HFF-Myc (cell line): ENCODE results near the gene PKIG.

ENCODE experiments used
- DNase-seq: peaks from one replicate; pipeline ENCODE4 v3.0.0-alpha.2; 2011; ENCODE audit warnings: low read depth; ENCODE audit errors: extremely low read depth
- H3K4me3 ChIP-seq: replicated peaks from 2 replicates; pipeline ENCODE4 v1.5.1; 2011; ENCODE audit warnings: low read depth, mild to moderate bottlenecking, control low read depth, low read length
- TF ChIP-seq, protein P1 (sequence below): IDR thresholded peaks from 2 replicates; pipeline ENCODE4 v1.5.1; 2012; ENCODE audit warnings: mild to moderate bottlenecking, low read depth, low read length, control low read depth; ENCODE audit errors: missing control alignments

Gene PKIG

DNA sequence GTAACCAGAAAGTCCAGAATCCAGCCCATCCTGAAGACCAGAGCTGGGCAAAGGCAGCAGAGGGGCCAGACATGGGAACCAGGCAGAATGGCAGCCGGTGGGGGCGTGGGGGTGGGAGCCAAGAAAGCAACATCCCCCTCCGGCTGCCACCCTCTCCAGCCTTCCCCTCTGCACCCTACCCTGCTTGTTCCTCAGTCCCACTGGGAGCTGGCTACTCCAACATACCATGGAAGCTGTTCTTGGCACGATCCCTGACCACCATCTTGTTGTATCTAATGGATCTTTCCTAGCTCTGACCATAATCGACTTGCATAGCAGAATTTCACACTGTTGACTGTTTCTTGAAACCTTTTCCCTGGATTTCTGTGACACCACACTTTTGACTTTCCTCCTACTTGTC lies 38.9 kb downstream of the PKIG start:
- no peak for DNase-seq
- TF ChIP-seq, protein P1, sequence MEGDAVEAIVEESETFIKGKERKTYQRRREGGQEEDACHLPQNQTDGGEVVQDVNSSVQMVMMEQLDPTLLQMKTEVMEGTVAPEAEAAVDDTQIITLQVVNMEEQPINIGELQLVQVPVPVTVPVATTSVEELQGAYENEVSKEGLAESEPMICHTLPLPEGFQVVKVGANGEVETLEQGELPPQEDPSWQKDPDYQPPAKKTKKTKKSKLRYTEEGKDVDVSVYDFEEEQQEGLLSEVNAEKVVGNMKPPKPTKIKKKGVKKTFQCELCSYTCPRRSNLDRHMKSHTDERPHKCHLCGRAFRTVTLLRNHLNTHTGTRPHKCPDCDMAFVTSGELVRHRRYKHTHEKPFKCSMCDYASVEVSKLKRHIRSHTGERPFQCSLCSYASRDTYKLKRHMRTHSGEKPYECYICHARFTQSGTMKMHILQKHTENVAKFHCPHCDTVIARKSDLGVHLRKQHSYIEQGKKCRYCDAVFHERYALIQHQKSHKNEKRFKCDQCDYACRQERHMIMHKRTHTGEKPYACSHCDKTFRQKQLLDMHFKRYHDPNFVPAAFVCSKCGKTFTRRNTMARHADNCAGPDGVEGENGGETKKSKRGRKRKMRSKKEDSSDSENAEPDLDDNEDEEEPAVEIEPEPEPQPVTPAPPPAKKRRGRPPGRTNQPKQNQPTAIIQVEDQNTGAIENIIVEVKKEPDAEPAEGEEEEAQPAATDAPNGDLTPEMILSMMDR, result no peak
- H3K4me3 ChIP-seq, result no peak overlapping the region

DNA sequence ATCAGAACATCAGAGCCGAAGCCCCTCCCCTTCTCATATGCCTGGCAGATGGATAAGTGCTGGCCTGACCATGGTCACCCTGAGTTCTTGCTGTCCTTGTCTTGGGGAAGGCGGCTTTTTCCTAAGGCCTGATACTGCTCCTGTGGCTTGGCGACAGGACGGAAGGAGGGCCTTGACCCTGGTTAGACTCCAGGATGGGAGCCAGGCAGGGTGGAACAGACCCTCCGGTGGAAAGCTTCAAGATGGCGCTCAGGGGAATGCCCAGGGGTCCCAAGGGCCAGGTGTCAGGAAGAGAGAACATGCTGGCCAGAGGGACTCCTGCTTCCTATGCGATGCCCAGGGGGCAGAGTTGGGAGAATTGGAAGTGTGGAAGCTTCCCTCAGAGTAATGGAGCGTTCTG lies 39.6 kb downstream of the PKIG start:
- TF ChIP-seq, protein P1, result no peak
- no peak for DNase-seq
- H3K4me3 ChIP-seq, result no peak overlapping the region

DNA sequence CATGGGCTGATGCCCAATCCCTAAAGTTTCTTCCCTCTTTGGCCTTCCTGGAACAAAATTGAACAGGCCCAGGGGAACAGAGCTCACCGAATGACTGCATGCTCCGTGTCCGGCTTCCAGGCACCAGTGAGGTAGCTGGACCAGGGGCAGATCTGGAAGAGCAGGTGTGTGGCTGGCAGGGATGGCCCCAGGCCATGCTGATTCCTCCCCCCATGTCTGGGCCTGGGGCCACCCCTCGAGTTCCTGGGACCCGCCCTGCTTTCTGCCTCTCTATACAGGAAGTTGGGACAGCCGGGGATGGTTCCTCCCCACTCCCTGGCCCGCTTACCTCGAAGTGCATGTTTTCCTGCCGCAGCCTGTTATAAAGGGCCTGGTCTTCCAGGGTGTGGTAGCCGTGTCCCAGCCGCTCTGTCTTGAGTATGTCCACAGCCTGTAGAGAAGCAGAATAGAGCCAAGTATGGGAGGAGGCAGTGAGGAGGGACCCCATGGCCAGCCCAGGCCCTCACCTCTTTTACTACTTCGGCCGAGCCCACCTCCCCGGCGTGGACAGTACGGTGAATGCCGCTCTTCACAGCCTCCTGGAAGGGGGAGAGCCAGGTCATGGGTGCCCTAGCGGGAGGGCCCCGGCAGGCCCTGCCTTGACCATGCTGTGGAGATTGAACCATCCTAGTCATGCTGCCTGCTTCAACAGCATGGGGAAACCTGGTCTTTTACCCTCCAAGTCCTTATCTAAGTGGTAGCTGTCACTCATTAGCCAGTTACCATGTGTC lies 40.3 kb downstream of the PKIG start:
- TF ChIP-seq, protein P1, result no peak
- no peak overlapping the region for H3K4me3 ChIP-seq
- no peak for DNase-seq

DNA sequence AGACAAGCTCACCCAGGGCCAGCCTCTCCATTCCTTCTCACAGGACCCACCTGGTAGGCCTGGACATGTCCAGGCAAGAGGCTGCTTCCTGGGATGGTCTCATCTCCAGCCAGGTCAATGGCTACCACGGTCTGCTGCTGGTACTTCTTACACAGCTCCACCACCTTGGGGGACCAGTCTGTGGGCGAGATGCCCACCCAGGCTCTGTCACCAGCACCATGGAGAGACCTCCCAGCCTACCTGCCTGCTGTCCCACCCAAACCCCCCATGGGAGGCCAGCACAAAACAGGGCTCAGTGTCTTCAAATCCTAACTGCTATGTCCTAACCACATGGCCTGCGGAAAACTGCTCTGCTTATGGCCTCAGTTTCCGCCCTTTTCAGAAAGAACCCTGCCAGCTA lies 41.8 kb downstream of the PKIG start:
- TF ChIP-seq, protein P1, result no peak
- DNase-seq, result no peak
- no peak overlapping the region for H3K4me3 ChIP-seq

DNA sequence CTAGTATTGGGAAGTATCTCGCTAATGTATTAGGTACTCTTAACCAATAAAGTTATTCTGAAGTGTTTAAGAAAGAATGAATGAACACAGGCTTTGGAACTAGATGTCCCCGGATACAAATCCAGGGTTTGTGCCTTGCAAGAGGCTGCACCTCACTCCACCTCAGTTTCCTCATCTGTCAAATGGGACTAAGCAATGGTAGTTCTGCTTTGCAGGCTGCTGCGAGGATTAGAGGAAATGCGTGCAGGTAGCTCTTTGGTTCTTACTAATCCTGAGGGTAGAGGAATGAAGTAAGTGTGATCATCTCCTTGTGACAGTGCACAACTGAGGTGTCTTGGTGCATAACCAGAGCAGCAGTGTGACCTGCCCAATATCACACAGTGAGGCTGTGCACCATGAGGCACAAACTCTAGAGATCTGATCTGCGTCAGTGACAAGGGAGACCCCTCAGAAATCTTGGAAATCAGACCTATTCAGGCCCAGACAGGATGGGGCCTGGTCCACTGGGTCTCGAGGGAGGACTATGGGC lies 42.4 kb downstream of the PKIG start:
- TF ChIP-seq, protein P1, result no peak
- no peak for DNase-seq
- H3K4me3 ChIP-seq, result no peak overlapping the region

DNA sequence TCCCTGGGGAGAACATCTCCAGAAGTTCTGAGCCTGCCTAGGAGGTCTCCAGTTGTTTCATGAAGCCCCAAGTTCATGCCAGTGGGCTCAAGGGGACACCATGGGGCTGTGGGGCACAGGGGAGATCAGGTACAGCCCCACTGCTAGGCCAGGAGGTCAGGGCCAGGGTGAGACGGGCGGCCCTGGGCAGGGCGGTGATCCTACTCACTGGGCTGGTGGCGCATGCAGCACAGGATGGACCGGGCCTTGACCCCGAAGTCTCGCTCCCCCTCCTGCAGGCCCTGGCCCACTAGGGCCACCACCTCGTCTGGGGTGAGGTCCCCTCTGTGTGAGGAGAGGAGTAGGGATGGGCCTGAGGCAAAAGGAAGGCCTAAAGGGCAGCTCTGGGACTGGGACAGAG lies 43.0 kb downstream of the PKIG start:
- H3K4me3 ChIP-seq, result no peak overlapping the region
- no peak for DNase-seq
- TF ChIP-seq, protein P1, result no peak
